ENCODE data around the gene TNS1.

- TF ChIP-seq EZH2phosphoT487 (IDR thresholded peaks at IDR 0.05; ENCODE audit: insufficient read depth, low read depth) (no peak), EZH2 (IDR thresholded peaks at IDR 0.05; ENCODE audit: insufficient read depth, poor library complexity, severe bottlenecking) (no peak)
Measured at GRCh38 chr2:217995731-217996231, 7.0 kb downstream of the TNS1 start.

Data from GM23248 (cell line).